HG03575 (cell line): ENCODE data around the gene HTT.
"Not testable (repeated sequence)": the region's sequence is repeated elsewhere in the genome, so short reads cannot be mapped to it uniquely, and the experiment has no call there.

Experiments used
- ATAC-seq: cut with Tn5 transposase; IDR thresholded peaks from one replicate; pipeline ENCODE4 v1.9.1; 2021; ENCODE audit not compliant: unreplicated experiment, insufficient number of reproducible peaks, low FRiP score; ENCODE audit errors: extremely low read depth

The HTT gene

DNA sequence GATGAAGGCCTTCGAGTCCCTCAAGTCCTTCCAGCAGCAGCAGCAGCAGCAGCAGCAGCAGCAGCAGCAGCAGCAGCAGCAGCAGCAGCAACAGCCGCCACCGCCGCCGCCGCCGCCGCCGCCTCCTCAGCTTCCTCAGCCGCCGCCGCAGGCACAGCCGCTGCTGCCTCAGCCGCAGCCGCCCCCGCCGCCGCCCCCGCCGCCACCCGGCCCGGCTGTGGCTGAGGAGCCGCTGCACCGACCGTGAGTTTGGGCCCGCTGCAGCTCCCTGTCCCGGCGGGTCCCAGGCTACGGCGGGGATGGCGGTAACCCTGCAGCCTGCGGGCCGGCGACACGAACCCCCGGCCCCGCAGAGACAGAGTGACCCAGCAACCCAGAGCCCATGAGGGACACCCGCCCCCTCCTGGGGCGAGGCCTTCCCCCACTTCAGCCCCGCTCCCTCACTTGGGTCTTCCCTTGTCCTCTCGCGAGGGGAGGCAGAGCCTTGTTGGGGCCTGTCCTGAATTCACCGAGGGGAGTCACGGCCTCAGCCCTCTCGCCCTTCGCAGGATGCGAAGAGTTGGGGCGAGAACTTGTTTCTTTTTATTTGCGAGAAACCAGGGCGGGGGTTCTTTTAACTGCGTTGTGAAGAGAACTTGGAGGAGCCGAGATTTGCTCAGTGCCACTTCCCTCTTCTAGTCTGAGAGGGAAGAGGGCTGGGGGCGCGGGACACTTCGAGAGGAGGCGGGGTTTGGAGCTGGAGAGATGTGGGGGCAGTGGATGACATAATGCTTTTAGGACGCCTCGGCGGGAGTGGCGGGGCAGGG is 568 bp downstream of the HTT start:
- no peak for ATAC-seq

DNA sequence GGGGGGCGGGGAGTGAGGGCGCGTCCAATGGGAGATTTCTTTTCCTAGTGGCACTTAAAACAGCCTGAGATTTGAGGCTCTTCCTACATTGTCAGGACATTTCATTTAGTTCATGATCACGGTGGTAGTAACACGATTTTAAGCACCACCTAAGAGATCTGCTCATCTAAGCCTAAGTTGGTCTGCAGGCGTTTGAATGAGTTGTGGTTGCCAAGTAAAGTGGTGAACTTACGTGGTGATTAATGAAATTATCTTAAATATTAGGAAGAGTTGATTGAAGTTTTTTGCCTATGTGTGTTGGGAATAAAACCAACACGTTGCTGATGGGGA is 1.1 kb downstream of the HTT start:
- ATAC-seq, result no peak

DNA sequence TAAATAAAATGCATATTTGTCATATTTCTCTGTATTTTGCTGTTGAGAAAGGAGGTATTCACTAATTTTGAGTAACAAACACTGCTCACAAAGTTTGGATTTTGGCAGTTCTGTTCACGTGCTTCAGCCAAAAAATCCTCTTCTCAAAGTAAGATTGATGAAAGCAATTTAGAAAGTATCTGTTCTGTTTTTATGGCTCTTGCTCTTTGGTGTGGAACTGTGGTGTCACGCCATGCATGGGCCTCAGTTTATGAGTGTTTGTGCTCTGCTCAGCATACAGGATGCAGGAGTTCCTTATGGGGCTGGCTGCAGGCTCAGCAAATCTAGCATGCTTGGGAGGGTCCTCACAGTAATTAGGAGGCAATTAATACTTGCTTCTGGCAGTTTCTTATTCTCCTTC is 3.3 kb downstream of the HTT start:
- no peak for ATAC-seq

DNA sequence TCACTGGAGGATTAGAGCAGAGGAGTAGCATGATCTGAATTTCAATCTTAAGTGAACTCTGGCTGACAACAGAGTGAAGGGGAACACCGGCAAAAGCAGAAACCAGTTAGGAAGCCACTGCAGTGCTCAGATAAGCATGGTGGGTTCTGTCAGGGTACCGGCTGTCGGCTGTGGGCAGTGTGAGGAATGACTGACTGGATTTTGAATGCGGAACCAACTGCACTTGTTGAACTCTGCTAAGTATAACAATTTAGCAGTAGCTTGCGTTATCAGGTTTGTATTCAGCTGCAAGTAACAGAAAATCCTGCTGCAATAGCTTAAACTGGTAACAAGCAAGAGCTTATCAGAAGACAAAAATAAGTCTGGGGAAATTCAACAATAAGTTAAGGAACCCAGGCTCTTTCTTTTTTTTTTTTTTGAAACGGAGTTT is 5.2 kb downstream of the HTT start:
- ATAC-seq, result no peak

DNA sequence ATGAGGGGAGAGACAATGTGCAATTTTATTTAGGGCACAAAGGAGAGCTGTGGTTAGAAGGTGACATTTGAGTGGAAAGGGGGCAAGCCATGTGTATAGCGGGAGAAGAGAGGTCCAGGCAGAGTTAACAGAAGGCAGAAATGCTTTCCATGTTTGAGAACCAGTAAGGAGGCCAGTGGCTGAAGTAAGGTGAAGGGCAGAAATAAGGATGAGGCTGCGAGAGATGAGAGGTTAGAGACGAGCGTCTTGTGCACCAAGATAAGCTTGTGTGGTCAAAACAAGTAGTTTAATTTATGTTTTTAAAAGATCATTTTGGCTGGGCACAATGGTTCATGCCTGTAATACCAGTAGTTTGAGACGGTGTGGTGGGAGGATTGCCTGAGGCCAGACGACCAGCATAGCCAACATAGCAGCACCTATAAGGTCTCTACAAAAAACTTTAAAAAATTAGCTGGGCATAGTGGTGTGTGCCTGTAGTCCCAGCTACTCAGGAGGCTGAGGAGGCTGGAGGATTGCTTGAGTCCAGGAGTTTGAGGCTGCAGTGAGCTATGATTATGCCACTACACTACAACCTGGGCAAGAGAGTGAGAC is 8.5 kb downstream of the HTT start:
- no peak for ATAC-seq

DNA sequence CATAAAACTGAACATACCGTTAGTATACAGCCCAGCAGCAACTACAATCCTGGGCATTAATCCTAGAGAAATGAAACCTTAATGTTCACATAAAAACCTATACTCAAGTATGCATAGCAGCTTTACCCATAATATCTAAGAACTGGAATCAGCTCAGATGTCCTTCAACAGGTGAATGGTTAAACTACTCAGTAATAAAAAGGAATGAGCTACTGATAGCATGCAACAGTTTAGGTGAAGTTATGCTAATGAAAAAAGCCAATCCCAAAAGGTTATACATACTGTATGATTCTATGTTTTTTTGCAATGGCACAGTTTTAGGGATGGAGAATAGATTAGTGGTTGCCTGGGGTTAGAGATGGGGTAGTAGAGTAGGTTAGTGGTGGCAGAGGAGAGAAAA is 9.3 kb downstream of the HTT start:
- ATAC-seq, result no peak

DNA sequence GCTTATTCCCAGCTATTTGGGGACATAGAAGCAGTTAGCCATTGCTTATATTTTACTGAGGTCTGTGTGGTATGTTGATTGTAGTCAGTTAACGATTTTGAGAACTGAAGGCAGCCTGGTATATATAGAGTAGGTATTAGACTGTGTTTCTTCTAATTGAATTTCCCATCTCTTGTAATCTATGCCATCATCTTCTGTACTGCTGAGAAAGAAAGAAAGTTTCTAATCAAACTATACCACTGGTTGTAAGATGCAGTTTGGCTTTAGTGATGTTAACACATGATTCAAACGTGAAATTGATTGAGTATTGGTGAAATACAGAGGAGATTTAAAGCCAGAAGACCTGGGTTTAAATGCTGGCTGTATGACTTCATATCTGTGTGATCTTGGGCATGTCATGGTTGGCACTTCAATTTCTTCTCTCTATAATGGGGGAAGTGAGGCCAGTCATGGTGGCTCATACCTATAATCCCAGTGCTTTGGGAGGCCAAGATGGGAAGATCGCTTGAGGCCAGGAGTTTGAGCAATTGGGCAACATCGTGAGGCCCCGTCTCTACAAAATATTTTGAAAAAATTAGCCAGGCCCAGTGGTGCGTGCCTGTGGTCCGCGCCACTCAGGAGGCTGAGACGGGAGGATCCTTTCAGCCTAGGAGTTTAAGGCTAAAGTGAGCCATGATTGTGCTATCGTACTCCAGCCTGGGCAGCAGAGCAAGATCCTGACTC is 11.6 kb downstream of the HTT start:
- ATAC-seq, result no peak

DNA sequence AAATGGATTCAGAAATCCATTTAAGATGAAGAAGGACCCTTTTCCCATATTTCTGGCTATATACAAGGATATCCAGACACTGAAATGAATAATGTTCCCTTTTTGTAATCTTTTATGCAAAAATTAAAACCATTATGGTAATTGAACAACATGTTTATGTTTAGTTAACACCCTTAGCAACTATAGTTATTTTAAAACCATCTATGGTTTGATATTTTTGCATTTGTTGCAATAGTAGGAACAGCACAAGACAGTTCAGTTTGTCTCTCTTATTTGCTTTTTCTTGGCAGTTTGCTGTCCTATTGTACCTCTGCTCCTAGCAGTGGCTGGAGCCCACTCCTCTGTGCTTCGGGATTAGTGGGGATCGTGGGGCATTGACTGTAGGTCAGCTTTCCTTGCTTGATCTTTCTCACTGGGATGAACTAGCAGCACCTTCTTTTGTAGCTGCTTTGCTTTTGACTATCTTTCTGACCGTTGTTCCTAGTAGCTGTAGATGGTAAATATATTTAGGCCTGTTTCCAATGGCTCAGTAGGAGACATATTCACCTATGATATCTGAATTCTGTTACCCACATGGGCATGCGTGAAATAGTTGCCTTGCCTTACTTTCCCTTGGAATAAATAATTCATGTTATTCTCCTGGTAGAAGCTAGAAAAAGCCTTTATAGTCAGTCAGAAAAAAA is 12.8 kb downstream of the HTT start:
- no peak for ATAC-seq

DNA sequence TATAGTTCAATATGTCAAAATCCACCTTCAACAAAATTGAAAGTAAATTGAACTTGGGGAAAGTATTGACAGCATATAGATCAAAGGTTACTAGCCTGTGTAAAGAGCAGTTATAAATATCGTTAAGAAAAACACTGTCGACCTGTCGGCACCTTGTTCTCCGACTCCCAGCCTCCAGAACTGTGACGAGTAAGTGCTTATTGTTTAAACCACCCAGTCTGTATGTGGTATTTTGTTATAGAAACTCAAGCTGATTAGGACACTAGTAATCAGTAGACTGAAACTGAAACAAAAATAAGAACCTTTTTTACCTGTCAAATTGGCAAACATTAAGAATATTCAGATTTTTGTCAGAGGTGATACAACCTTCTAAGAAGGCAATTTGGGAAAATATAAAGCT is 17.0 kb downstream of the HTT start:
- ATAC-seq, result no peak

DNA sequence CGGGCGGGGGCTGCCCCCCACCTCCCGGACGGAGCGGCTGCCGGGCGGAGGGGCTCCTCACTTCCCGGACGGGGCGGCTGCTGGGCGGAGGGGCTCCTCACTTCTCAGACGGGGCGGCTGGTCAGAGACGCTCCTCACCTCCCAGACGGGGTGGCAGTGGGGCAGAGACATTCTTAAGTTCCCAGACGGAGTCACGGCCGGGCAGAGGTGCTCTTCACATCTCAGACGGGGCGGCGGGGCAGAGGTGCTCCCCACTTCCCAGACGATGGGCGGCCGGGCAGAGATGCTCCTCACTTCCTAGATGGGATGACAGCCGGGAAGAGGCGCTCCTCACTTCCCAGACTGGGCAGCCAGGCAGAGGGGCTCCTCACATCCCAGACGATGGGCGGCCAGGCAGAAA is 20.2 kb downstream of the HTT start:
- ATAC-seq, result not testable (repeated sequence)

DNA sequence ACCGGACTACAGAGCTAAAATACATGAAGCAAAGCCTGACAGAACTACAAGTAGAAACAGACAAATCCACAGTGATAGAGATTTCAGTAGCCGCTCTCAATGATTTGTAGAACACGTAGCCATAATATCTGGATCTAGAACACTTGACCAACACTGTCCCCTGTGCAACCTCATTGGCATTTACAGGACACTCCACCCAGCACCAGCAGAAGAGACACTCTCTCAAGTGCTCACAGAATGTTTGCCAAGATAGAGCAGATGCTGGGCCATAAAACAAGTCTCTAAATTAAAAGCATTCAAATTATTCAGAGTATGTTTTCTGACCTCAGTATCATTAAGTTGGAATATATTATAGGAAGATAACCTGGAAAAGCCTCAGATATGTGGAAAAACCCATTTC is 21.7 kb downstream of the HTT start:
- ATAC-seq, result no peak

DNA sequence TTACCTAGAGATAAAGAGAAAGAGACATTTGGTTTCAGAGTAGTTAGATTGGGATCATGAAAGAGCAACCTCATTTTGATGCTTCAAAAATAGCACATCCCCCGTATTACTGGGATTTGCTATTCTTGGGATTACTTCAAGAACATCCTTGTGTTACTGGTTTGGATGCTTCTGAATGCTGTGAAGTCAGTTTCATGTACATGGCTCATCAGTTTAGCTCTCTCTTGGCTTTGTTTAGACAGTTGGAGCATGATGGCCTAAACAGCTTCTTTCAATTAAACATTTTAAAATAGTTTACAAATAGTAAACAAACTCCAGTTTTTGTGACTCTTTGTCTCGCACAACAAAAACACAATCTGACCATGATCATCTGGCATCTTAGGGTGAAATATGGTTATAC is 23.9 kb downstream of the HTT start:
- ATAC-seq, result no peak

DNA sequence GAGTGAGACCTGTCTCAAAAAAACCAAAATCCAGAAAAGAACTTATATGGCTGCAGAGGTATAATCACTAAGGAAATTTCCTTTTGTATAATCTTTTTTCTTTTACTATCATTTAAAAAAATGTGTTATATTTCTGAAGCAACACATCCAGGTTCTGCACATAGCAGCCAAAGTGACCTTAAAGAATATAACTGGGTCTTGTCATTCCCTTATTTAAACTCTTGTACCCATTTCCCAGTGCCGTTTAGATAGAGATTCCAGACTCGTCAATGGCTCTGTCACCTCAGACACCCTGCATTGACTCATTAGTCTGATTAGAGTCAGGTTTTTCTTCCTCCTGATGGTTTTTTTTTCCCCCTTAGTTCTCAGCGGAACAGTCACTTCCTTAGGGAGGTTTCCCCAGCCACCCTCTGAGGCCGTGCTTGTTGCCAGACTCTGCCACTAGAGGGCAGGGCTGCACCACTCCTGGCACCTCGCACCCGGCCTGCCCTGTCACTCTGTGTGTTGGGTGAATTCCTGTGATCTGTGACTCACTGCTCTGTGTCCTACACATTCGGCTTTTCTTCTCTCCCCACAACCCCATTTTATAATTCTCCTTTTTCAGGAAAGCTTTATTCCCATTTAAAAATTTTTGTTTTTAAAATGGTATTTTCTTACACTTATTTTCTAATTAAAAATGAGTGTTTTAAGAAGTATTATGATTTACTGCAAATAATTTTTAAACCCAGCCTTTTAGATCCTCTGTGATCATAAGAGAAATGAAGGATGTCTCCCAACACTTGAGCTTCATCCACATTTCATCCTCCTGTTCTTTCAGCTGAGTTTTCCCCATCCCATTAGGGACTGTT is 32.1 kb downstream of the HTT start:
- no peak for ATAC-seq

DNA sequence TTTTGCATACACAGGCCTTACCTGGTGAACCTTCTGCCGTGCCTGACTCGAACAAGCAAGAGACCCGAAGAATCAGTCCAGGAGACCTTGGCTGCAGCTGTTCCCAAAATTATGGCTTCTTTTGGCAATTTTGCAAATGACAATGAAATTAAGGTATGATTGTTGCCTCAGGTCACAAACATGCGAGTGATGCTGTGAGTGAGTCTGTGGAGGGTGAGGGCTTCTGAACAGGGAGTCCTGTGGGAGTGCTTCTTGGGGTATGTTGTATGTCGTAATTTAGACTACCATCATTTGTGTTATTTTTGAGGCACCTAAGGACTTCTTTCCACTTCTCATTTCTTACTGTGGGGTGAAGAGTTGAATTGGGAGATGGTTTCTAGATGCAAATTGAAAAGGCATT is 32.8 kb downstream of the HTT start:
- no peak for ATAC-seq

DNA sequence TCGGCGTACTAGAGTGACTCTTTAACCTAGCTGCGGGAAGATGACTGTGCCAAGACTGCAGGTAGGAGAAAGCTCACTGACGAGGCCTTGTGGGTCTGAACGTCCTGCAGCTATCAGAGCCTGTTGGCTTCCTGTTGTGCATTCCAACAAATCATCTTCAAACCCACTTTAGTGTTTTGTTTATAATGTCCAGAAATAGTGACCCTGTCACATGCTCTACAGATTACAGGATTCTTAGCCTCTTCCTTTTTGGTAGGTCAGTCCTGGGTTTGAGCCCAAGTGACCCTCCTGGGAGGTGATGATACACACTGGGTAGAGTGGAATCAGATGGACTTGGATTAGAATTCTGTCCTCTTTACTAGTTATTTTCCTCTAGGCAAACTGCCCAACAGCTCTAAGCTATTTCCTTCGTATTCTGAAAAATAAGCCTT is 33.2 kb downstream of the HTT start:
- no peak for ATAC-seq

DNA sequence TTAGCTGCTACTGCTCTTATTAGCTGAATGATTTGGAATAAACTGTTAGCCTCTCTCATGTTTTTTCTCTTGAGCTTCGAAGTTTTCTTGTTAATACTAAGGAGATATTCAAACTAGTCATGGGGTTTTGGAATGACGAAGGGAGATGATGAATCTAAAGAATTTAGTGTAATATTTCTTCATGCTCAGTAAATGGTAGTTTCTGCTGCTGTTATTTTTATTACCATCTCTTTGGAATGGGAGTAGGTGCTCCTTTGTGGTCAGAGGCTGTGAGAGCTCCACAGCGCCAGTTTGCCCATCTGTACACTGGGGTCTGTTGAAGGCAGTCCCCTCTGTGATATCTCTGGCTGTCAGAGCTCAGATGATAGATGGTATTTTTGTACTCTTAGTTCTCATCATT is 33.7 kb downstream of the HTT start:
- ATAC-seq, result no peak

DNA sequence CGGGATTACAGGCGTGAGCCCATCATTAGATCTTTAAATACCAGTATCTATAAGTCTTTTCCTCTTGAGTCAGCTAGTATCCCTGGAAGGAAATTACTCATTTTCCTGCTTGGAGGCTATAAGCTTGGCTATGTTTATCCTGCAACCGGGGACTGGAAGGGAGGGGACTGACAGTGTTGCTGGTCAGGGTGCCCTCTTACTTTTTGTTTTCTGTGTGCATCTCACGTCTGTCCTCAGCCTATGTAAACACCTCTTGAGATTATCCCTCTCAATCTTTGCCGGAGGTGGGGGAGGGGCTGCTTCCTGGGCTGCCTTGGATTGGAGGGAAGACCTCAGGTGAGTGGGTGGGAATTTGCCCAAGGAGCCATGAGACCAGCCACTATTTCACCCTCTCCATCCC is 37.0 kb downstream of the HTT start:
- ATAC-seq, result no peak

DNA sequence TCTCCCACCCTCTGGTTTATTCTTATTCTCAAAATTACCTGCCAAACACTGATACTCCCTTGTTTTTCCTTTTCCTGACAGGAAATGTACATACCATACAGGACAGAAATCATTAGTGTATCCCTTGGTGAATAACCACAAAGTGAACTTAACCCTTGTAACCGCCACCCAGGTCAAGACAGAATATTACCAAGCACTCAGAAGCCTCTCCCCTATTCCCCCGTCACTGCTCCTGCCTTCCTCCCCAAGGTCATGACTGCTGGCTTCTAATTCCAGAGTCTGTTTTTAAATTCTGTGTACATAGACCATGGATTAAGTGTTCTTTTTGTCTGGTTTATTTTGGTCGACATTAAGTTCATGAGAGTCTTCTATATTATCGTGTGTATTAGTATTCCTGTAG is 37.7 kb downstream of the HTT start:
- no peak for ATAC-seq
